ENCODE results near the gene USP17L29.
A peak's percentile ranks its signal among the peaks of the same experiment; 100 is the strongest.
"Not testable (repeated sequence)": the region's sequence is repeated elsewhere in the genome, so short reads cannot be mapped to it uniquely, and the experiment has no call there.

USP17L29 gene, protein sequence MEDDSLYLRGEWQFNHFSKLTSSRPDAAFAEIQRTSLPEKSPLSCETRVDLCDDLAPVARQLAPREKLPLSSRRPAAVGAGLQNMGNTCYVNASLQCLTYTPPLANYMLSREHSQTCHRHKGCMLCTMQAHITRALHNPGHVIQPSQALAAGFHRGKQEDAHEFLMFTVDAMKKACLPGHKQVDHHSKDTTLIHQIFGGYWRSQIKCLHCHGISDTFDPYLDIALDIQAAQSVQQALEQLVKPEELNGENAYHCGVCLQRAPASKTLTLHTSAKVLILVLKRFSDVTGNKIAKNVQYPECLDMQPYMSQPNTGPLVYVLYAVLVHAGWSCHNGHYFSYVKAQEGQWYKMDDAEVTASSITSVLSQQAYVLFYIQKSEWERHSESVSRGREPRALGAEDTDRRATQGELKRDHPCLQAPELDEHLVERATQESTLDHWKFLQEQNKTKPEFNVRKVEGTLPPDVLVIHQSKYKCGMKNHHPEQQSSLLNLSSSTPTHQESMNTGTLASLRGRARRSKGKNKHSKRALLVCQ

DNA sequence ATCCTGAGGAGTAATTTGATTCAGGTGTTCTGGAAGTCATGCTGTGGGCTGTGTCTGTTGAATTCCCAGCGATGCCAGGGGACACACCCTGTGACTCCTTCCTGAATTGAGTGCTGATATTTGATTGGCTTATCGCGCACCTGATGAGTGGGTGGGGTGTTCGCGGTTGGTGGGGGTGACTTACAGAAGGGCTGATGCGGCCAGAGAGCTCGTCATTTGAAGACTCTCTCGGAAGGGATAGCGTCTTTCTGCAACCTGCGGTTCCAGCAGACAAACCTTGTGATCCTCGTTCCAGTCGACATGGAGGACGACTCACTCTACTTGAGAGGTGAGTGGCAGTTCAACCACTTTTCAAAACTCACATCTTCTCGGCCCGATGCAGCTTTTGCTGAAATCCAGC, at the start of gene USP17L29:
Gene USP17L29 (plus strand): TSS at position 301 of the 400 bp plus-strand sequence. CDS start 0 bp downstream, at position 301.
- not testable (repeated sequence) for H3K36me3 ChIP-seq (ENCODE audit: insufficient read depth, low read length); H3K4me3 ChIP-seq (ENCODE audit: low read length); H3K27me3 ChIP-seq (ENCODE audit: insufficient read depth, low read length); H2AFZ ChIP-seq (ENCODE audit: low read depth, low read length); H3K9me3 ChIP-seq (ENCODE audit: low read length); H3K4me1 ChIP-seq (ENCODE audit: insufficient read depth, low read length)

- not testable (repeated sequence) for H3K27me3 ChIP-seq (ENCODE audit: insufficient read depth, low read length); H3K36me3 ChIP-seq (ENCODE audit: insufficient read depth, low read length); H2AFZ ChIP-seq (ENCODE audit: low read depth, low read length); H3K4me3 ChIP-seq (ENCODE audit: low read length); H3K9me3 ChIP-seq (ENCODE audit: low read length); H3K4me1 ChIP-seq (ENCODE audit: insufficient read depth, low read length)
Observed at GRCh38 chr4:9324191-9324590, 29.2 kb upstream of the USP17L29 start.

DNA sequence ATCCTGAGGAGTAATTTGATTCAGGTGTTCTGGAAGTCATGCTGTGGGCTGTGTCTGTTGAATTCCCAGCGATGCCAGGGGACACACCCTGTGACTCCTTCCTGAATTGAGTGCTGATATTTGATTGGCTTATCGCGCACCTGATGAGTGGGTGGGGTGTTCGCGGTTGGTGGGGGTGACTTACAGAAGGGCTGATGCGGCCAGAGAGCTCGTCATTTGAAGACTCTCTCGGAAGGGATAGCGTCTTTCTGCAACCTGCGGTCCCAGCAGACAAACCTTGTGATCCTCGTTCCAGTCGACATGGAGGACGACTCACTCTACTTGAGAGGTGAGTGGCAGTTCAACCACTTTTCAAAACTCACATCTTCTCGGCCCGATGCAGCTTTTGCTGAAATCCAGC, 28.6 kb upstream of the USP17L29 start, which contains the start of gene USP17L24:
Gene USP17L24 (plus strand): TSS at position 301 of the 400 bp plus-strand sequence. CDS start 0 bp downstream, at position 301.
- H2AFZ ChIP-seq (ENCODE audit: low read depth, low read length); H3K27me3 ChIP-seq (ENCODE audit: insufficient read depth, low read length); H3K4me3 ChIP-seq (ENCODE audit: low read length); H3K9me3 ChIP-seq (ENCODE audit: low read length); H3K4me1 ChIP-seq (ENCODE audit: insufficient read depth, low read length); H3K36me3 ChIP-seq (ENCODE audit: insufficient read depth, low read length): not testable (repeated sequence)

GRCh38 chr4:9329611-9330010, 23.8 kb upstream of the USP17L29 start, which contains the start of gene USP17L25:
Gene USP17L25 (plus strand): TSS chr4:9329911. CDS start chr4:9329911, 0 bp downstream.
- H3K4me1 ChIP-seq (ENCODE audit: insufficient read depth, low read length); H3K36me3 ChIP-seq (ENCODE audit: insufficient read depth, low read length); H3K27me3 ChIP-seq (ENCODE audit: insufficient read depth, low read length); H3K4me3 ChIP-seq (ENCODE audit: low read length); H3K9me3 ChIP-seq (ENCODE audit: low read length); H2AFZ ChIP-seq (ENCODE audit: low read depth, low read length): not testable (repeated sequence)

DNA sequence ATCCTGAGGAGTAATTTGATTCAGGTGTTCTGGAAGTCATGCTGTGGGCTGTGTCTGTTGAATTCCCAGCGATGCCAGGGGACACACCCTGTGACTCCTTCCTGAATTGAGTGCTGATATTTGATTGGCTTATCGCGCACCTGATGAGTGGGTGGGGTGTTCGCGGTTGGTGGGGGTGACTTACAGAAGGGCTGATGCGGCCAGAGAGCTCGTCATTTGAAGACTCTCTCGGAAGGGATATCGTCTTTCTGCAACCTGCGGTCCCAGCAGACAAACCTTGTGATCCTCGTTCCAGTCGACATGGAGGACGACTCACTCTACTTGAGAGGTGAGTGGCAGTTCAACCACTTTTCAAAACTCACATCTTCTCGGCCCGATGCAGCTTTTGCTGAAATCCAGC, 19.1 kb upstream of the USP17L29 start, which contains the start of gene USP17L26:
Gene USP17L26 (plus strand): TSS at position 301 of the 400 bp plus-strand sequence. CDS start 0 bp downstream, at position 301.
- H3K36me3 ChIP-seq (ENCODE audit: insufficient read depth, low read length); H2AFZ ChIP-seq (ENCODE audit: low read depth, low read length); H3K4me1 ChIP-seq (ENCODE audit: insufficient read depth, low read length); H3K4me3 ChIP-seq (ENCODE audit: low read length); H3K9me3 ChIP-seq (ENCODE audit: low read length); H3K27me3 ChIP-seq (ENCODE audit: insufficient read depth, low read length): not testable (repeated sequence)

- not testable (repeated sequence) for H3K36me3 ChIP-seq (ENCODE audit: insufficient read depth, low read length); H3K9me3 ChIP-seq (ENCODE audit: low read length); H3K27me3 ChIP-seq (ENCODE audit: insufficient read depth, low read length); H3K4me1 ChIP-seq (ENCODE audit: insufficient read depth, low read length); H3K4me3 ChIP-seq (ENCODE audit: low read length); H2AFZ ChIP-seq (ENCODE audit: low read depth, low read length)
Observed at GRCh38 chr4:9339103-9339502, 14.3 kb upstream of the USP17L29 start, which contains the start of gene USP17L5. Gene USP17L5 (plus strand): TSS chr4:9339403. CDS start chr4:9339403, 0 bp downstream.

GRCh38 chr4:9343848-9344247, 9.6 kb upstream of the USP17L29 start, which contains the start of gene USP17L27:
Gene USP17L27 (plus strand): TSS chr4:9344148. CDS start chr4:9344148, 0 bp downstream.
- H3K36me3 ChIP-seq (ENCODE audit: insufficient read depth, low read length); H3K27me3 ChIP-seq (ENCODE audit: insufficient read depth, low read length); H3K4me1 ChIP-seq (ENCODE audit: insufficient read depth, low read length); H3K9me3 ChIP-seq (ENCODE audit: low read length); H2AFZ ChIP-seq (ENCODE audit: low read depth, low read length); H3K4me3 ChIP-seq (ENCODE audit: low read length): not testable (repeated sequence)

DNA sequence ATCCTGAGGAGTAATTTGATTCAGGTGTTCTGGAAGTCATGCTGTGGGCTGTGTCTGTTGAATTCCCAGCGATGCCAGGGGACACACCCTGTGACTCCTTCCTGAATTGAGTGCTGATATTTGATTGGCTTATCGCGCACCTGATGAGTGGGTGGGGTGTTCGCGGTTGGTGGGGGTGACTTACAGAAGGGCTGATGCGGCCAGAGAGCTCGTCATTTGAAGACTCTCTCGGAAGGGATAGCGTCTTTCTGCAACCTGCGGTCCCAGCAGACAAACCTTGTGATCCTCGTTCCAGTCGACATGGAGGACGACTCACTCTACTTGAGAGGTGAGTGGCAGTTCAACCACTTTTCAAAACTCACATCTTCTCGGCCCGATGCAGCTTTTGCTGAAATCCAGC, 4.8 kb upstream of the USP17L29 start, which contains the start of gene USP17L28:
Gene USP17L28 (plus strand): TSS at position 301 of the 400 bp plus-strand sequence. CDS start 0 bp downstream, at position 301.
- H3K9me3 ChIP-seq (ENCODE audit: low read length); H2AFZ ChIP-seq (ENCODE audit: low read depth, low read length); H3K4me3 ChIP-seq (ENCODE audit: low read length); H3K36me3 ChIP-seq (ENCODE audit: insufficient read depth, low read length); H3K4me1 ChIP-seq (ENCODE audit: insufficient read depth, low read length); H3K27me3 ChIP-seq (ENCODE audit: insufficient read depth, low read length): not testable (repeated sequence)

- H3K36me3 ChIP-seq (ENCODE audit: insufficient read depth, low read length); H2AFZ ChIP-seq (ENCODE audit: low read depth, low read length); H3K9me3 ChIP-seq (ENCODE audit: low read length); H3K4me1 ChIP-seq (ENCODE audit: insufficient read depth, low read length); H3K4me3 ChIP-seq (ENCODE audit: low read length); H3K27me3 ChIP-seq (ENCODE audit: insufficient read depth, low read length): not testable (repeated sequence)
Observed at GRCh38 chr4:9350866-9351265, 2.6 kb upstream of the USP17L29 start.

DNA sequence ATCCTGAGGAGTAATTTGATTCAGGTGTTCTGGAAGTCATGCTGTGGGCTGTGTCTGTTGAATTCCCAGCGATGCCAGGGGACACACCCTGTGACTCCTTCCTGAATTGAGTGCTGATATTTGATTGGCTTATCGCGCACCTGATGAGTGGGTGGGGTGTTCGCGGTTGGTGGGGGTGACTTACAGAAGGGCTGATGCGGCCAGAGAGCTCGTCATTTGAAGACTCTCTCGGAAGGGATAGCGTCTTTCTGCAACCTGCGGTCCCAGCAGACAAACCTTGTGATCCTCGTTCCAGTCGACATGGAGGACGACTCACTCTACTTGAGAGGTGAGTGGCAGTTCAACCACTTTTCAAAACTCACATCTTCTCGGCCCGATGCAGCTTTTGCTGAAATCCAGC, 9.4 kb downstream of the USP17L29 start, which contains the start of gene USP17L30:
Gene USP17L30 (plus strand): TSS at position 301 of the 400 bp plus-strand sequence. CDS start 0 bp downstream, at position 301.
- not testable (repeated sequence) for H3K4me3 ChIP-seq (ENCODE audit: low read length); H3K27me3 ChIP-seq (ENCODE audit: insufficient read depth, low read length); H3K4me1 ChIP-seq (ENCODE audit: insufficient read depth, low read length); H3K9me3 ChIP-seq (ENCODE audit: low read length); H3K36me3 ChIP-seq (ENCODE audit: insufficient read depth, low read length); H2AFZ ChIP-seq (ENCODE audit: low read depth, low read length)

DNA sequence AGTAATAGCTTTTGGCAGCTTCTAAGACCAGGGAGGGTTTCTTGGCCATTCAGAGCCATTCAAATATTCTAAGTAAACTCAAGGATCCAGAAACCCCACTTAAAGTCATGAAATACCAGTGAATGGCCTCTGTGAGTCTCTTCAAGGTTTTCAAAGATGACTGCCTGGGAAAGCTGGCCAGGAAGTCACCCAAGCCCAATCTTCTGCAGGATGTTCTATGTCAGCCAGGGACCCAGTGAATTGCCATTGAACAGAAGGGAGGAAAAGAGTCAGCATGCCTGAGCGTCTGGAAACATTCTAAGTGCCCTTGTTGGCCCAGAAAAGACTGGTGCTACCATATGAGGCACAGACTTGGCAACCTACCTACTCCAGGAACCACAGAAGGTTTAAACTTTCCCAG, 26.4 kb downstream of the USP17L29 start:
- not testable (repeated sequence) for H3K4me3 ChIP-seq (ENCODE audit: low read length); H3K4me1 ChIP-seq (ENCODE audit: insufficient read depth, low read length); H3K27me3 ChIP-seq (ENCODE audit: insufficient read depth, low read length); H2AFZ ChIP-seq (ENCODE audit: low read depth, low read length); H3K9me3 ChIP-seq (ENCODE audit: low read length); H3K36me3 ChIP-seq (ENCODE audit: insufficient read depth, low read length)

GRCh38 chr4:9381012-9381534, 27.6 kb downstream of the USP17L29 start:
- not testable (repeated sequence) for H3K27me3 ChIP-seq (ENCODE audit: insufficient read depth, low read length); H3K36me3 ChIP-seq (ENCODE audit: insufficient read depth, low read length); H3K4me1 ChIP-seq (ENCODE audit: insufficient read depth, low read length); H3K9me3 ChIP-seq (ENCODE audit: low read length); H3K4me3 ChIP-seq (ENCODE audit: low read length)
- peak overlapping the region; percentile 61 for H2AFZ ChIP-seq (ENCODE audit: low read depth, low read length)

GRCh38 chr4:9384126-9384525, 30.7 kb downstream of the USP17L29 start:
- no peak overlapping the region for H3K4me3 ChIP-seq (ENCODE audit: low read length)
- H2AFZ ChIP-seq (ENCODE audit: low read depth, low read length), result no peak overlapping the region
- no peaks in the 10 kb centered on the region for H3K36me3 ChIP-seq (ENCODE audit: insufficient read depth, low read length)
- H3K4me1 ChIP-seq (ENCODE audit: insufficient read depth, low read length), result no peaks in the 10 kb centered on the region
- H3K9me3 ChIP-seq (ENCODE audit: low read length), result no peaks in the 10 kb centered on the region
- no peaks in the 10 kb centered on the region for H3K27me3 ChIP-seq (ENCODE audit: insufficient read depth, low read length)
